Femur (tissue), 1 donor: ENCODE measurements around the gene OTOA.
"Not testable (repeated sequence)": the region's sequence is repeated elsewhere in the genome, so short reads cannot be mapped to it uniquely, and the experiment has no call there.

Source experiments
- DNase-seq: peaks from one replicate; pipeline ENCODE4 v3.0.0-alpha.2; 2017

Gene OTOA

DNA sequence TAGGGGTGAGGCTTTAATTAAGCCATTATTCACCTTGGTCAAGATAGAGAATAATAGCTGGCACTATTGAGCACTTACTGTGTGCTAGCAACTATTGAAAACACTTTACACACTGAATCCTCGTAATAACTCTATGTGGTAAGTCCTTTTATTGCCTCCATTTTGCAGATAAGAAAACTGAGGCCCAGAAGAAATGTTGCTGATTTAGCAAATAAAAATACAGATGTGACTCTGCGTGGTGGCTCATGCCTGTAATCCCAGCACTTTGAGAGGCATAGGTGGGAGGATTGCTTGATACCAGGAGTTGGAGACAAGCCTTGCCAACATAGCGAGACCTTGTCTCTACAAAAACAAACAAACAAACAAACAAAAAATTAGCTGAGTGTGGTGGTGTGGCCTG lies 19.4 kb downstream of the OTOA start:
- no peak for DNase-seq

DNA sequence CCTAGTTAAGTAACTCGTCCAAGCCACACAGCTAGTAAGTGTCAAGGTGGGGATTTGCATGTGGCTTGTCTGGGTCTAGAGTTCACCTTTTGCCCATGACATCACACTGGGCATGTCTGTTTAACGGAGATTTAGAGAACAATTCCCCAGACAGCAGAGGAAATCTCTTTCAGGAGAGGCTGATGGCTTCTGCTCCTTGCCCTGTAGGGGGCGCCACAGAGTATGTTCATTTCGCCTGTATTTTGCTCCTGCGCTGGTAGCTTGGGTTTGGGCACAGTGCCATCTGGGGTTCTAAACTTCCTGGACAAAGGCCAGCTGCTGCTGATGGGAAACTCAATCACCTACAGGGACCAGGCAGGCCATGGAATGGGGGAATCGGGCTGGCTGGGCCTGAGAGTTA lies 20.4 kb downstream of the OTOA start:
- DNase-seq: no peak

DNA sequence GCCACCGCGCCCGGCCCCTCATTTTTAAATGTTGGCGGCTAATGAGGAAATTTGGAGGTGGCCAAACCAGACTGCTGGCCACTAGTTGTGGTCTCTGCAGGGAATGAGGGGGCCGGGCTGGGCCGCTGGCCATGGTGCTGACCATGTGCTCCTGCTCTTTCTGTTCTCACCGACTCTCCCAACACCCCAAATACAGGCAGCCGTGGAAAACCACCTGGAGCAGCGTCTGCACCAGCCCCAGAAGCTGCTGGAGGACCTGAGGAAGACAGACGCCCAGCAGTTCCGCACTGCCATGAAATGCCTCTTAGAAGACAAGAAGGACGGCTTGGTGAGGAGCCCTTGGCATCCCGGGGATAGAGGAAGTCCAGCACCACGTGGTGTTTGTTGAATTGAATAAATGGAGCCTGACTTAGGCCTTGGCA lies 21.3 kb downstream of the OTOA start:
- DNase-seq: peak; percentile 26

DNA sequence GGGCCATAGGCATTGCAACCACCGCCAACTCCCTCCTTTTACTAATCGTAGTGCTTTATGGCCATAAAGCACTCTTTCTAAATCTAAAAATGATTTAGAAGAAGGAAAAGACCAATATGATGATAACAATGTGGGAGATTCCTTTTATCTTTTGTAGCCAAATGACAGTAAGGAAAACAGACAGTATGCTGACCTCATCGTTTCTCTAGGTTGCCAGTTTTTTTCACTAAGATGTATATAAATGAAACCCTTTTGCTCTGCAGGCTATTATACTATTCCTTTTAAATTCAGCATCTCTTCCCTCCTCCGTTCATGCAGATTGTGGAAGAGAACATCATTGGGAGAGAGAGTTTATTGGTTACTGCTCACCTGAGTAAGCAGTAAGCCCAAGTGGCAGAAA lies 25.3 kb downstream of the OTOA start:
- no peak for DNase-seq

DNA sequence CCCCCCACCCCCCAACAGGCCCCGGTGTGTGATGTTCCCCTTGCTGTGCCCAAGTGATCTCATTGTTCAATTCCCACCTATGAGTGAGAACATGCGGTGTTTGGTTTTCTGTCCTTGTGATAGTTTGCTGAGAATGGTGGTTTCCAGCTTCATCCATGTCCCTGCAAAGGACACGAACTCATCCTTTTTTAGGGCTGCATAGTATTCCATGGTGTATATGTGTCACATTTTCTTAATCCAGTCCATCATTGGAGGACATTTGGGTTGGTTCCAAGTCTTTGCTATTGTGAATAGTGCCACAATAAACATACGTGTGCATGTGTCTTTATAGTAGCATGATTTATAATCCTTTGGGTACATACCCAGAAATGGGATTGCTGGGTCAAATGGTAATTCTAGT lies 27.2 kb downstream of the OTOA start:
- not testable (repeated sequence) for DNase-seq

DNA sequence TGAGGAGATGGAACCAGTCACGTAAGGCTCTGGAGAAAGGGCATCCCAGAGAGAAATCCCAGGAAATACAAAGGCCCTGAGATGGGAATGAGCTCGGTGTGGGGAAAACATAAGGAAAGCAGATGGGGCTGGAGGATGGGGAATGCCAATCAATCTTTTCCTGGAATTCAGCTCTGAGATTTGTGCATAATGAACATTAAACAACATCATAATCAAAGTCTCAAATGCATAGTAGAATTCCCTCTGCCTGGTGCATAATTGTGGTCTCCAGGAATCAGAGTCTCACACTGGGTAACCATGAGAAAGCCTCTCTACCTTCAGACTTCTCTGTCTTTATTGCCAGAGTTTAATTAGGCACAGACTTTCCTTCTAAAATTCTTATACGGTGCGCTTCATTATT lies 30.8 kb downstream of the OTOA start:
- no peak for DNase-seq

DNA sequence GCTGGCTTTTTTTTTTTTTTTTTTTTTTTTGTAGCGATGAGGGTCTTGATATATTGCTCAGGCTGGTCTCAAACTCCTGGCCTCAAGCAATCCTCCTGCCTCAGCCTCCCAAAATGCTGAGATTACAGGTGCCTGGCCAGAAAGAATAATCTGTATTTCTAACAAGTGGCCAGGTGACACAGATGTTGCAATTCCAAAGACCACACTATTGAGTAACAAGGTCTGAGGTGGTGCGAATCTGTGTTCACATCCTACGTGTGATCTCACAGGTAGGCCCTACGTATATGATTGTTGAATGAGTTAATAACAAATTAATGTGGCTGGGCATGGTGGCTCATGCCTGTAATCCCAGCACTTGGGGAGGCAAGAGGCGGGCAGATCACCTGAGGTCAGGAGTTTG lies 33.3 kb downstream of the OTOA start:
- no peak for DNase-seq

DNA sequence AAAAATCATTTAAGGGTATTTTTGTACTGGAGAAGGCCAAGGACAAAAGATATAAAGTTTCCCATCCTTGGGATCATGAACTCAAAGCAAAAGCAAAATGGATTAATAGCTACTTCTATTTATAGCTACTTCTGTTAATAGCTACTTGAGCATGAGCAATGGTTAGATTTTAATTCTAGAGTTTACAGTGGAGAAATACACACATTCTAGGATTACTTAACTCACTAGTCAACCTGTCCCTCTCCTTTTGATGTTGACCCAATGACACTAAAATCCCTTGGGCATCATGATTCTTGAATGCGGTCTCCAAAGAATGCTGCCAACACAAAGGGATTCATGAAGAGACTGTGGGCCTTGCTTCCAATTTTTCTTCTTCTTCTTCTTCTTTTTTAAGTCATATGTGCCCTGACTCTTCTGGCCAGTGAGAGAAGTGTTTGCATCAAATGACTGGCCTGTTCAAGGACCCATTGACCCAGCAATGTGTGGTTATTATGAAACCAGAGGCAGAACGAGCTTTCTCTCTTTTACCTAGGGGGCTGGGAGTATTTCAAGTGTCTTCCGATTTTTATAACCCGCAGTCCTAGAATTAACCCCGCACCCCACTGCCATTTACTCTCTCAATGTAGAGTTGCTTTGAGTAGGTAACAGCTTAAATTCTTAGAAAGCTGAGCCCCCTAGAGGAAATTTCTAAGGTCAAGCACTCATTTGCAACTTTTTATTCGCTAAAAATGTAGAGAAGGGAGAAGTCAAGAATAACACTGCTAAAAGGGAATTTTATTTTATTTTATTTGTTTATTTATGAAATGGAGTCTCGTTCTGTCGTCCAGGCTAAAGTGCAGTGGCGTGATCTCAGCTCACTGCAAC lies 34.6 kb downstream of the OTOA start:
- DNase-seq: no peak

DNA sequence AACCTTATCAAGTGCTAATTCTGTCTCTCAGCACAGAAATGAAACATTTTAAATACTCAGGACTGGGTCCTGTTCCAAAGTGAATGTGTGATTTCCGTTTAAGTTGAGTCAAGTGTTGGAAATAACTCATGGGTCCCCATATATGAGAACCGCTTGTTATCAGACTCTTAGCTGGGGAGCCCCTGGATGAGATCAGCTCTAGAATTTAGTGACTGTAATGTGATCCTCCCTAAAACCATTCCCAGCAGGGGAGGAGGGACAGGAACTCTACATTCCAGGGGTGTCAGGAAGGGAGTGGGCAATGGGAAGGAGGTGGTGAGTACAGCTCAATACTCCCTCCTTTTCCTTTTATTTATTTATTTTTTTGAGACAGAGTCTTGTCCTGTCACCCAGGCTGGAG lies 37.5 kb downstream of the OTOA start:
- no peak for DNase-seq

DNA sequence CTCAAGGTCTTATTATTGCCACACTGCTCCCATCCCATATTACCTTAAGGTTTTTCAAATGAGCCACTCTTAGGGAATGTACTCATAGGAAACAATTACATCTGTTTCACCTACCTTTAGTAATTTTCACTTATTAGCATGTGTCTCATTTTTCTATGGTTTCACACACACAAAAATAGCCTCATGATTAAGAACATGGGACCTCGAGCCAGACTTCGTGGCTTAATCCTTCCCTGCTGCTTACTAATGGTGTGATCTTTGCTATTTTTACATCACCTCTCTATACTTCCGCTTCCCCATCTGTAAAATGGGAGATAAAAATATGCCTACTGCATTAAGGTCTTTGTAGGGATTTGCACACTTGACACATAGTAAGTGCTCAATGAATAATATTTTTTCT lies 38.5 kb downstream of the OTOA start:
- DNase-seq: no peak

DNA sequence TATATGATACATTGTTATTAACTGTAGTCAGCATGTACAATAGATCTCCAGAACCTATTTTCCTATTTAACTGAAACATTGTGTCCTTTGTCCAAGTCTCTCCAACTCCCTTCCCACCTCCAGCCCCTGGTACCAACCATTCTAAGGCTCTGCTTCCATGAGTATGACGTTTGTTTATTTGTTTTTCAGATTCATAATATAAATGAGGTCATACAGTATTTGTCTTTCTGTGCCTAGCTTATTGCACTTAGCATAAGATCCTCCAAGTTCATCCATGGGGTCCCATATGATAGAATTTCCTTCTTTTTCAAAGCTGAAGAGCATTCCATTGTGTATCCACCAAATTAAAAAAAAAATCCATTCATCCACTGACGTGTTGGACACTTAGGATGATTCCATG lies 39.4 kb downstream of the OTOA start:
- no peak for DNase-seq

DNA sequence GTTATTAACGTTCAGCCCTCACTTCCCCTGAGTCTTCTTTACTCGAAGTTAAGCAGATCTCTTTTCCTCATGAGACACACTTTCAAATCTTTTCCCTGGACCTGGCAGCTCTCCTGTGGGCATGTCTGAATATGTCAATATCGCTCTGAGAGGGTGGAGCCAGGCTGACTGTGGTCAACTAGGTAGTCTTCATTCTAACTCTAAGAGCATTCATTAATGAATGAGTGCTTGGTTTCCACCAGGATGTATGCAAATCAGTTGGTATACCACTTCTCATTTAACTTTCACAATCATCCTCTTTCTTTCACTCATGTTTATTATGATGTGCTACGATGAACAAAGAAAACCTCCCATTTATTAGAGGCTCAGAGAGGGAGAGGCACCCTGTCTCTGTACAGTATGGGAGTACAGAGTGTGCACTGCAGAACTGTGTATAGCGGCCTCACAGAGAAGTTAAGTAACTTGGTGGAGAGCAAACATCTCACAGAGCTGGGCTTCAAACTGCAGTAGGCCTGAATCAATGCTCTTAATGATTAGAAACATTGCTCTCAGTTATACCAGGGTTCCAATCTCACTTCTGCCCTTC lies 39.9 kb downstream of the OTOA start:
- no peak for DNase-seq

DNA sequence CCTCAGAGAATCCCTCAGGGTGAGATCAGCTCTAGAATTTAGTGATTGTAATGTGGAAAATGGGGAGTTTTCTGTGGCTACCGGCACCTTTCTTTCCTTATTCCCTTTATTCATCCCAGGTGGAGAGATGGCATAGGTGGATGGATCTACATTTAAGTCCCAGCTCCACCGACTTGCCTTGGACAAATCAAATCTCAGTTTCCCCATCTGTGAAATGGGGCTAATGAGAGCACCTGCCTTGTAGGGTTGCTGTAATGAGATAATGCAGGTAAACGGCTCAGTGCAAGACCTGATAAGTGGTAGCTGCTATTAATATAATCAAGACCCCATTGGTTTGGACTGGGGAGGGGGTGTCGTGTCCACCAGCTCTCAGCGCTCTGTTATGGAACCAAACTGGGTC lies 40.5 kb downstream of the OTOA start:
- no peak for DNase-seq

DNA sequence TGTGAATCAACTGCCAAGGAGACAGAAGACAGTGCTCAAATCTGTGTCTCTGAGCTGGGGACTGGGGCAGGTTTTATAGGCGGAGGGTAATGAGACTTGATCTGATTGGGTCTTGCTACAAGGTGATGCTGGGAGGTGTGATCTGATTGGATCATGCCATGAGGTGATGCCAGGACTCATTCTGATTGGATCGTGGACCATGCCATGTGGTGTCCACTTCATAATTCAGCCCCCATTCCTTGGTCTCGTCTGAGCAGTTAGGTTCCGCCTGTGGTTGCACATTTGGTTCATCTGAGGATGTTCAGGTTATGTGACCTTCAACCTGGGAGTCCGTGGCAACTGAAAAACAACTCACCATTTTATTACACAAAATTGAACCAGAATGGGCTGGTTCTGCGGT lies 41.0 kb downstream of the OTOA start:
- DNase-seq: no peak

DNA sequence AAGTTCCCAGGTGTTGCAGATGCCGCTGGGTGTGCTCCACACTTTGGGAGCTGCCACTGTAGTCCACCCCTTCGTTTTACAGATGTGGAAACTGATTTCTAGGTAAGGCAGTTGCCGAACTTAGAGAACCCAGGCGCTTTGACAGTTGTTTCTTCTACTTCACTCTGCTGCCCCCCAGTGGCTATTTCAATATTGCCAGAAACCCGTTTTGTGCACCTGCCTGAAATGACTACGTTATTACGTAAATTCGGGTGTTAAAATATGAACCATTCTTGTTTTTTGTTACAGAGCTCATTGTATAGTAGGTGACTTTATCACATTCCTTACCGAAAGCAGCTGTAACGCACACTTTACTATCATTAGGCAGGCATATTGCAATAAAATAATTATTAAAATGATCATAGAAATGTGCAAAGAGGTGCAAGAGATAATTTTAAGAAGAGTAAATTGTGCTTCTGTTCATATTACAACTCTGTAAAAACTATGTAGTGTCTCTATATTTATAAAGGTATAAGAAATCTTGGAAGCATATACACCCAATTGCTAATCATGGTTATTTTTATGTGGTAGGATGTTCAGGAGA lies 44.9 kb downstream of the OTOA start:
- peak; percentile 75 for DNase-seq

DNA sequence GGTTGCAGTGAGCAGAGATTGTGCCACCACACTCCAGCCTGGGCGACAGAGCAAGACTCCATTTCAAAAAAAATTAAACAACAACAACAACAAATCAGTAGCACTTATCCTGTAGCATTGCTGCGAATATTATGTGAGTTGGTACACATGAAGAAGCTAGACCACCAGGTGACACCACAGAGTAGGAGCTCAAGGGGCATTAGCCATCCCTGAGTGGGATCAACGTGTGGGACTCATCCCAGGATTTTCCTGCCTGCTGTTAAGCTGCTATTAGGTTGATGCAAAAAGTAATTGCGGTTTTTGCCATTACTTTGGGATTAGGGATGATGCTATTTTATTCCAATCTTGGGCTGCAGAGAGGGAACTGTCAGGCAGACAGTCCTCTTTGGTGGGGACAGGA lies 47.2 kb downstream of the OTOA start:
- DNase-seq: no peak

DNA sequence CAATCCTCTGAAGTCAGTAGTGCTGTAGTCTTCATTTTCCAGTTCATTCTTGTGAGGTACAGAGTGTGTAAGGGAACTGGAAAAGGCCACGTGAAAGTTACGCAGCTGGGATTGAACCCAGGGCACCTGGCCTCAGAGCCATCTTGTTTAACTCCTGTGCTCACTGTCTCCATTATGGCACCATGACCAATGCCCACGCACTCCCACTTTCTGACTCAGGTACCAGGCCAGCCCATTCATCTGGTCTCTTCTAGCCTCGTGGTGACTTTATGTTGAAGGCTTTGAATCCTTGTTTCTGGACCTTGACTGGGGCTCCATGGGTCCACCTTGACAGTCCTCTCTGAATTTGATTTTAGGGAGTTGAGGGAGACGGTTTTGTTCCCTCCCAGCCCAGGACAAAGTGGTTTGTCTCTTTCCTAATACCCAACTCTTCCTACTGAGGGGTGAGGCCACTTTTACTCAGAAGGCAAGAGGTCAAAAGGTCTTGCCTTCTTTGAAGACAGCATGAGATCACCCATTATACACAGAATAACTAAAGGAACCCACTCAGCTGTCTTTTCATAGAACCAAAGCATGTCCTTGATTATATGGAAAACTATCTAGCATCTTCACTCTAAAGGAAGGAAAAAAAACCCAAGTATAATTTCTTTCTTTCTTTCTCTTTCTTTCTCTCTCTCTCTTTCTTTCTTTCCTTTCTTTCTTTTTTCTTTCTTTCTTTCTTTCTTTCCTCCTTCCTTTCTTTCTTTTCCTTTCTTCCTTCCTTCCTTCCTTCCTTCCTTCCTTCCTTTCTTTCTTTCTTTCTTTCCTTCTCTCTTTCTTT lies 50.0 kb downstream of the OTOA start:
- DNase-seq: no peak

DNA sequence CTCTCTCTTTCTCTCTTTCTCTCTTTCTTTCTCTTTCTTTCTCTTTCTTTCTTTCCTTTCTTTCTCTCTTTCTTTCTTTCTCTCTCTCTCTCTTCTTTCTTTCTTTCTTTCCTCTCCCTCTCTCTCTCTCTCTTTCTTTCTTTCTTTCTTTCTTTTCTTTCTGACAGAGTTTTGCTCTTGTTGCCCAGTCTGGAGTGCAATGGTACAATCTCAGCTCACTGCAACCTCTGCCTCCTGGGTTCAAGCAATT lies 50.5 kb downstream of the OTOA start:
- DNase-seq: not testable (repeated sequence)

DNA sequence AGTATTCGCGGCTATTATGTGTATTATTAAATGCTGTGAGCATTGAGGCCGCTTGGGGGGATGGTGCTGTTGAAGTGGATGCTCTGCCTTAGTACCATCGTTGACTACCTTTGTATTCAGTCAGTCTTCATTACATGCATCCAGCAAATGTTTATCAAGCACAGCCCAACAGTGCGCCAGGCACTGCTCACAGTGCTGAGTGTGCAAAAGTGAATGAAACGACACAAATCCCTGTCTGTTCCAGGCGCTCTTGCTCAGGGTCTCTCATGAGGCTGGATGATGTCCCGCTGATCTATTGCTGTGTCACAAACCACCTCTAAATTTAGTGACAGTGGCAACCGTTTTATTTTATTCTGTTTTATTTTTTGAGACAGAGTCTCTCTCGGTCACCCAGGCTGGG lies 53.8 kb downstream of the OTOA start:
- no peak for DNase-seq

DNA sequence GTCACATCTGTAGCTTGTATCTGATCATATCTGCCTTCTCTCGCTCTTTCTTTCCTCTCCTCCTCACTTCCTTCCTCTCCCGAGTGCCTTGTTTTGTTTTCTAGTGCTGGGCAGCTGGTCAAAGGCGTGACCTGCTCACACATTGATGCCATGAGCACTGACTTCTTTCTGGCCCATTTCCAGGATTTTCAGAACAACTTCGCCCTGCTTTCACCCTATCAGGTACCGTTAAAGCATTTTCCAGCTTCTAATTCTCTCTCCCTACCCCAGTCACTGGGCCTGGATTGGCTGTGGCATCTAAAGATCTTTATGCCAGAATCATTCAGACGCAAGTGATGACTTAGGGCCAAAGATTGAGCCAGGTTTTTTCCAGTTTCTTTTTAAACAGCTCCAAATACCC lies 55.5 kb downstream of the OTOA start:
- DNase-seq: no peak

DNA sequence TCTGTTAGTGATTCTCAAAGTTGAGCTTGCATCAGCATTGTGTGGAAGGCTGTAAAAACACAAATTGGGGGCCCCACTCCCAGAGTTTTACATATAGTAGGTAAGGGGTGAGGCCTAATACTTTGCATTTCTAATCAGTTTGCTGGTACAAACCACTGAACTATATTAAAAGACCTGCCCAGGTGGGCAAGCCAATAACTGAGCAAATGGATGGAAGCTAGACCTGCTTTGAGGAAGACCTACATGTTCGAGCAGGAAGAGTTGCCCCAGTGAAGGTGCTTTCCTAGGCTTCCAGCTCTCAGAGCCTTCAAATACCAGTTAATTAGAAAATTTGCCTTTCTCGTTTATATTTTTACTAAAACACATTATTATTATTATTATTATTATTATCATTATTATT lies 56.8 kb downstream of the OTOA start:
- no peak for DNase-seq

DNA sequence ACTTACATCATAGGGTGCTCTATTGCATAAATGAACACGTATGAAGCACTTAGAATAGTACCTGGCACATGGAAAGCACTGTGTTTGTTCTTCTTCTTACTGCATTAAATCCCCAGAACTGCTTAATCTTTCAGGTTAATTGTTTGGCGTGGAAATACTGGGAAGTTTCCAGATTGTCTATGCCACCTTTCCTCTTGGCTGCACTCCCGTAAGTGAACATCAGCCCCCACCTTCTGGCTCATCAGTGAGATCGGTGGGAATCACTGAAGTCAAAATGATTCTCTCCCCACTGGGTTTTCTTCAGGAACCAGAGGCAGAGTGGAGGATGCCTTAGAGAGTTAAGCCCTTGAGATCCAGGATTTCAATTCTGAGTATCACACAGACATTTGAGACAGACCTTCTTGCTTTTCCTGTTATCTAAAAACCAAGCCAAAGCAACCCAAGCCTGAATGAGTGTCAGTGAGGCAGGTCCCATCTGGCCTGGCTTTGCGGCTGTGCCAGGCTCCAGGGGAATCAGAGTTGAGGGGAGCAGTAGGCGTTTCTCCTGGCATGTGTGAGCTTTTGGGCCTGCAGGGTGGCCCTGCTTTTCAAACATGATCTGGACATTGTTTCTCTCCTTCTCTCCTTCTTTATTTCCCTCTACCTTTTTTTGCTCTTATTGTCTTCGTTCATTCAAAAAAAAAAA lies 59.1 kb downstream of the OTOA start:
- DNase-seq: no peak

DNA sequence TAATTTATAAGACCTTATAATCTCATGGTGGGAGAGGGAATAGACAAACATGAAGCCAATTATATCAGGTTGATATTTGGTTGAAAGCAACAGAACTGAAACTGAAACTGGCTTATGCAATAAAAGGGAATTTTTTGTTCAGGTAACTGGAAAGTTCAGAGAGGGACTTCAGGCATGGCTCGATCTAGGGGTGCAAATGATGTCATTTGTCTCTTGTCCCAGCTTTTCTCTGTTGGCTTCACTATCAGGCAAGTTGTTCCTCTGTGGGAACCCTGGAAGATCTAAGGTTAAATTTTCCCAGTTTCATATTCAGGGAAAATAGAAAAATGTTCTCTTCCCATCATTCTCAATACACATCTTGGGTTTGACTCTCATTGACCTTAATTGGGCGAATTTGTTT lies 59.8 kb downstream of the OTOA start:
- no peak for DNase-seq
